ENCODE results near the gene QPCTL.

Gene QPCTL

GRCh38 chr19:45742969-45743368, 50.5 kb downstream of the QPCTL start:
- H3K4me3 ChIP-seq (replicated peaks; ENCODE audit: insufficient read depth, low read length) = no peak overlapping the region
- no peak overlapping the region for H3K27ac ChIP-seq (replicated peaks)
- DNase-seq (ENCODE audit: low read depth in 1 of 2, low spot score in 1 of 2) = no peak
- H3K27me3 ChIP-seq (ENCODE audit: insufficient read depth, poor library complexity, severe bottlenecking) = peaks cover 9% of the 10 kb centered on the region
- TF ChIP-seq CTCF (IDR thresholded peaks at IDR 0.05; ENCODE audit: insufficient read depth, low read length) (no peak), POLR2AphosphoS5 (IDR thresholded peaks at IDR 0.05; ENCODE audit: low read depth) (no peak), REST (IDR thresholded peaks at IDR 0.05; ENCODE audit: insufficient replicate concordance, low read depth) (no peak), SPI1 (IDR thresholded peaks at IDR 0.05; ENCODE audit: borderline replicate concordance, low read depth) (no peak), GABPA (IDR thresholded peaks at IDR 0.05; ENCODE audit: low read depth) (no peak)

GRCh38 chr19:45745606-45746005, 53.1 kb downstream of the QPCTL start:
- no peak for TF ChIP-seq REST (IDR thresholded peaks at IDR 0.05; ENCODE audit: insufficient replicate concordance, low read depth)
- no peak for TF ChIP-seq CTCF (IDR thresholded peaks at IDR 0.05; ENCODE audit: insufficient read depth, low read length)
- TF ChIP-seq SPI1 (IDR thresholded peaks at IDR 0.05; ENCODE audit: borderline replicate concordance, low read depth) = no peak
- no peak for TF ChIP-seq POLR2AphosphoS5 (IDR thresholded peaks at IDR 0.05; ENCODE audit: low read depth)
- TF ChIP-seq GABPA (IDR thresholded peaks at IDR 0.05; ENCODE audit: low read depth) = no peak

GRCh38 chr19:45746866-45747265, 54.4 kb downstream of the QPCTL start:
- H3K27ac ChIP-seq (replicated peaks) = no peak overlapping the region
- H3K4me3 ChIP-seq (replicated peaks; ENCODE audit: insufficient read depth, low read length) = no peak overlapping the region
- TF ChIP-seq GABPA (IDR thresholded peaks at IDR 0.05; ENCODE audit: low read depth) (no peak), REST (IDR thresholded peaks at IDR 0.05; ENCODE audit: insufficient replicate concordance, low read depth) (no peak)
- DNase-seq (ENCODE audit: low read depth in 1 of 2, low spot score in 1 of 2) = no peak
- peaks cover 12% of the 10 kb centered on the region for H3K27me3 ChIP-seq (ENCODE audit: insufficient read depth, poor library complexity, severe bottlenecking)

More at GRCh38 chr19:45745606-45746005, 53.1 kb downstream of the QPCTL start:
- Histone ChIP-seq H3K4me3 (replicated peaks; ENCODE audit: insufficient read depth, low read length) (no peak overlapping the region), H3K27ac (replicated peaks) (no peak overlapping the region), H3K27me3 (ENCODE audit: insufficient read depth, poor library complexity, severe bottlenecking) (peaks cover 12% of the 10 kb centered on the region)
- no peak for DNase-seq (ENCODE audit: low read depth in 1 of 2, low spot score in 1 of 2)

GRCh38 chr19:45747513-45747912, 55.0 kb downstream of the QPCTL start:
- Histone ChIP-seq H3K27me3 (ENCODE audit: insufficient read depth, poor library complexity, severe bottlenecking) (peaks cover 12% of the 10 kb centered on the region), H3K4me3 (replicated peaks; ENCODE audit: insufficient read depth, low read length) (no peak overlapping the region), H3K27ac (replicated peaks) (no peak overlapping the region)
- no peak for DNase-seq (ENCODE audit: low read depth in 1 of 2, low spot score in 1 of 2)
- no peak for TF ChIP-seq REST (IDR thresholded peaks at IDR 0.05; ENCODE audit: insufficient replicate concordance, low read depth)
- TF ChIP-seq CTCF (IDR thresholded peaks at IDR 0.05; ENCODE audit: insufficient read depth, low read length) = no peak
- TF ChIP-seq SPI1 (IDR thresholded peaks at IDR 0.05; ENCODE audit: borderline replicate concordance, low read depth) = no peak
- no peak for TF ChIP-seq GABPA (IDR thresholded peaks at IDR 0.05; ENCODE audit: low read depth)
- TF ChIP-seq POLR2AphosphoS5 (IDR thresholded peaks at IDR 0.05; ENCODE audit: low read depth) = no peak
